Activated T-helper 17 cell treated with anti-CD3 and anti-CD28 coated beads, Interleukin-2, amount 50 U/mL, for 72 hours (primary cell): ENCODE results near the gene GATB. TPM values are rescaled to one million over a fixed set of nuclear protein-coding genes. Genes with fewer than 3 reads are reported as not detected.

Experiments used
- ATAC-seq: fragments of 150-1000 bp; cut with Tn5 transposase; replicated peaks from 2 replicates; pipeline ENCODE4 v1.10.0; 2021; ENCODE audit warnings: mild to moderate bottlenecking, moderate library complexity
- H3K27ac Mint-ChIP-seq: one replicate; pipeline ENCODE4 v1.8.0; 2022; ENCODE audit warnings: mixed read lengths
- H3K27me3 Mint-ChIP-seq: one replicate; pipeline ENCODE4 v1.8.0; 2022; ENCODE audit warnings: mixed read lengths
- H3K36me3 Mint-ChIP-seq: one replicate; pipeline ENCODE4 v1.8.0; 2022; ENCODE audit warnings: low read depth, mild to moderate bottlenecking, mixed read lengths
- H3K4me1 Mint-ChIP-seq: one replicate; pipeline ENCODE4 v1.8.0; 2022; ENCODE audit warnings: mixed read lengths
- H3K4me3 Mint-ChIP-seq: one replicate; pipeline ENCODE4 v1.8.0; 2022; ENCODE audit warnings: mild to moderate bottlenecking, mixed read lengths
- H3K9me3 Mint-ChIP-seq: one replicate; pipeline ENCODE4 v1.8.0; 2022; ENCODE audit warnings: mixed read lengths
- total RNA-seq, 2 donors: library from RNA; stranded (reverse); gene quantifications; one replicate each; pipeline ENCODE4 v1.2.3, GENCODE V29; 2022

The GATB gene
- total RNA-seq, 2 donors from 2014 or later, result 19.1 to 24.1 TPM

DNA sequence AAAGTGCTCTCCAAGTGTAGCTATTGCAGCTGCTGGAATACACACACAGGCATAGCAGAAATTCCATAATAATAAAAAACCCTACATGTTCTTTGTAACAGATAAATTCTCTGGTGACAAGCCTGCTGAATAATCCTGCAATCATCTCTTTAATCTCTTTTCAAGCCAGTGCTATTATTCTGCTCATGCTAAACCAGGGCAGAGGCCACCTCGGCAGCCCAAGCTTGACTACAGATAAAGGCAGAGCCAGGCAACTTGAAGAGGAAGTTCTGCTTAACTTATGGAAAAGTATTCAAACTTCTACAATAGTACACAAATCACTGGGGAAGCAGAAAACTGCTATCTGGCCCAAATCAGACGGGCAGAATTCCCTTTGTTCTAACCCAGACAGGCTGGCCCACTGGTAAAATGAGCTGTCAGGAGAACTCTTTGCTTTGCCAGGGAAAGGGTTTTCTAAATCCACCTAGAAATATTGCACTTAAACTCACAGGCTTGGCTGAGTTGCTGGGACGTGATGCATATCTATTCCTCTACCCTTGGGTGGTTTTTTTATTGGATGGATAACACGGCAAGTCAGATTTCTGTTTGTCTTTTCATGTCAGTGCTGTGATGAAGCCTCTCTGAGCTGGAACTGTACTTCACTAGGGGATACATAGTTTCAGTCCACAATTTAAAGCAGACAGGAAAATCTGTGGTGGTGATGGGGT, 70.5 kb downstream of the GATB start:
- H3K27me3 Mint-ChIP-seq, result no peaks in the 10 kb centered on the region
- ATAC-seq, result no peak
- no peaks in the 10 kb centered on the region for H3K4me1 Mint-ChIP-seq
- no peaks in the 10 kb centered on the region for H3K9me3 Mint-ChIP-seq
- no peak overlapping the region for H3K27ac Mint-ChIP-seq
- no peak overlapping the region for H3K4me3 Mint-ChIP-seq
- H3K36me3 Mint-ChIP-seq, result peaks cover 14% of the 10 kb centered on the region

DNA sequence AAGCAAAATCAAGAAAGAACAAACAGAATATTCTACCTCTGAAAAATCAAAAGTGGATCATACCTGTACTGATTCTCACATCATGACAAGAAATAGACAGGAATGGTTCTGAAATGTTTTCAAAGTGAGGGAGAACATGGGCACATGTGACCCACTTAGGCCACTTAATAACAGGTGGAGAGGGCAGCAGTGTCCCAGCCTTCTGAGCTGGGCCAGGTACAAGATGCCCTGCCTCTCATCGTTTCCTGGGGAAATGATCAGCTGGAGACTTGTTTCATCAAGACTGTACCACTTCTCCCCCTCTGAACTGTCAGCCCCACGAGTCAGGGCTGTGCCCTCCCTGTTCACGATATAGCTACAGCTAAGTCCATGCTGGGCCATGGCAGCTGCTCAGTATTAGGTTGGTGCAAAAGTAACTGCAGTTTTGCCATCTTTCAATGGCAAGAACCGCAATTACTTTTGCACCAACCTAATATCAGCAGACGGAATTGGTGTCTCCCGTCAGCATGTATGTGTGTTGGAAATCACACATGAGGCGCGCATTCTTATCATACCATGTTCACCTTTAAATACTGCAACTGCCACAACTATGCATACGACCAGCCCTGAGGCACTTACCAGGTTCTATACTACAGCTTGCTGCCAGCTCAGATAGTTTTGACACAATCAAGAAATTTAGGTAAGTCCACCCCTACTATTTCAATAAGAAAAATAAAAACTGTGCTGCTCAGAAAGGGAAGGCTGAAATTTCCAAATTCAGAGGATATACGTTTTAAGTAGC, 71.4 kb downstream of the GATB start:
- Mint-ChIP-seq H3K4me1 (no peaks in the 10 kb centered on the region), H3K9me3 (no peaks in the 10 kb centered on the region), H3K27ac (no peak overlapping the region)

DNA sequence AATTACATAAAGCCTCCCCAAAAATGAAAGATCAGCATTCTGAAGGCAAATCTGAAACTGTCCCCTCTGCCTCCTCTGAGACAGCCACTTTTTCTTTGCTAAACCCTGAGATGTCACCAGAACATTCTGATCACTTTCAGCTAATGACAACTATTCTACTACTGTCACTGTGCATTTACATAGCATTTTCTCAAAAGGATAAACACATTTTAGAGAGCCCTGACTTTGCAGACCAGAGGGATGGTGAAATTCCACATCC, 72.1 kb downstream of the GATB start:
- Mint-ChIP-seq H3K4me3 (no peak overlapping the region), H3K27me3 (no peaks in the 10 kb centered on the region), H3K36me3 (peaks cover 14% of the 10 kb centered on the region), H3K4me1 (no peaks in the 10 kb centered on the region), H3K27ac (no peak overlapping the region), H3K9me3 (no peaks in the 10 kb centered on the region)
- no peak for ATAC-seq

More for the DNA sequence above, 71.4 kb downstream of the GATB start:
- no peak for ATAC-seq
- no peaks in the 10 kb centered on the region for H3K27me3 Mint-ChIP-seq
- H3K36me3 Mint-ChIP-seq, result peaks cover 14% of the 10 kb centered on the region
- H3K4me3 Mint-ChIP-seq, result no peak overlapping the region

DNA sequence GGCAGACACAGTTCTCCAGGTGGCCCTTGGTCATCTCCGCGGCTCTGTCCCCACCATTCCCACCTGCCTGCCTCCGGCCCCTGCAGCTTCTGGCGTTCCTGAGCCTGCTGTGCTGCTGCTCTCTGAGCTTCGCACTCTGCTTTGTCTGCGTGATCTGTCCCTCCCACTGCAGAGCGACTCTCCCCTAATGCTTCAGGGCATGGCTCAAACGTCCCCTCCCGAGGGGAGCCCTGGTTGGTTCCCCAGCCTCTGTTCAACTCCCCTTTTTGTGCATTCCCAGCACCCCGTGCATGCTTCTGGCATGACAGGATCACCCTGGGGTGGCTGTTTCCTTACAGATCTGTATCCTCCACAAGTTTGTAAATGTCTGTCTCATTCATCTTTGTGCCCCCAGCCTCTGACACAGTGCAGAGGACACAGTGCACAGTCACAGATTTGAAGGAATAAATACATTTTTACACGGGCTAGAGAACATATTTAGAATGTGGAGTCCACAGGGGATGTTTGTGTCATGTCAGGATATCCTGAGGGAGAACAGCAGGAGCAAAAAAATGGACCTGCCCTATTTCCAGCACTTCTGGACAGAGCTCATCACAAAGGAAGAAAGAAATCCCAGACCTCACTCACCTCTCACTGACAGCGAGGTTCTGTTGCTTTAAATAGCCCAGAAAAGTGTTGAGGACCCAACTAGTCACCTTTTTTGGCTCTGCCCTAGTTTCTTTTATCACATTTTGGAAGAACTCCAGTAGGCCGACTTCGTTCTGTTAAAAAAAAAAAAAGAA, 72.6 kb downstream of the GATB start:
- Mint-ChIP-seq H3K36me3 (peaks cover 14% of the 10 kb centered on the region), H3K27me3 (no peaks in the 10 kb centered on the region), H3K4me1 (no peaks in the 10 kb centered on the region), H3K4me3 (no peak overlapping the region), H3K27ac (no peak overlapping the region), H3K9me3 (no peaks in the 10 kb centered on the region)
- no peak for ATAC-seq

DNA sequence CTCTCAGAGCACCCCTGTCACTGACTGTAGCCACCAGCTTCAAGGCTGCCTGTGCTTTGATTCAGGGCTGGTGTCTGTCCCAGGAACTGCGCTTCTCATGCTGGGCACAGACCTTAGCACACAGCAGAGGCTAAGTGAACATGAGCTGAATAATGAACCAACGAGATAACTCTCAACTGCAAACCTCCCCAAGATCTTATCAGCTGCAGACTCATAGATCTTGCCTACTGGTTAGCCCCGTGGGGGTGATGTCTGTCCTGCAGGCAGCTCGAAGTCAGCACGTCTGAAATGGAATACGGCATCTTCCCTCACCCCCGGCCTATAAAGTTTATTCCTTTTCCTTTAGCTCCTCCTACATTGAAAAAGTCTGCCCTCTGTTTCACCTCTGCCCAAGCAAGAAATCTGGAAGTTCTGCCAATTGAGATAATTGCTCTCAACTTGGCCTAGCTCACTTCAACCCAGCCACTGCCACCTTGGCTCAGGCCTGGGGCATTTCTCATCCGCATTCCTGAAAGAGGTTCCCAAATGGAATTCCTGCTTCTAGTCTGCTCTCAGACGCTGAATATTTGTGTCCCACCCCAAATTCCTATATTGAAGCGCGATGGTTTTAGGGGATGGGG, 73.7 kb downstream of the GATB start:
- H3K9me3 Mint-ChIP-seq, result no peaks in the 10 kb centered on the region
- H3K36me3 Mint-ChIP-seq, result peaks cover 14% of the 10 kb centered on the region
- H3K27ac Mint-ChIP-seq, result no peak overlapping the region
- no peaks in the 10 kb centered on the region for H3K4me1 Mint-ChIP-seq
- no peak overlapping the region for H3K4me3 Mint-ChIP-seq
- no peaks in the 10 kb centered on the region for H3K27me3 Mint-ChIP-seq
- no peak for ATAC-seq

DNA sequence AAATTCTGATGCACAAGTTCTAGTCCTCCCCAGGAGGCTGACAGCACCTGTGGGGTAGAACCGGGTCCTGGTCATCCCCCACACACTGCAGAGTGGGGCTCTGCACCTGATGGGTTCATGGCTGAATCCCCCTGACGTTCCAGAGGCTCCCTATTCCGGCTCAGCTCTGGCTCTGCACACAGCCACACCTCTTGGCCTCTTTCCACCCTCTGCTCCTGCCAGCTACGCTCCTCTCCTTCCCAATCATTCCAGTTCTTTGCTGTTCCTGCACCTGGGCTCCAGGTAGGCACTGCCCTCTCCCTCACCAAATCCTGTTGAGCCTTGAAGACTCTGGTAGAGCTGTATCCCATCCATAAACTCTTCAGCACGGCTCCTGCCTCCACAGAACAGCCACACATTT, 75.5 kb downstream of the GATB start:
- H3K36me3 Mint-ChIP-seq, result peaks cover 14% of the 10 kb centered on the region
- no peak overlapping the region for H3K4me3 Mint-ChIP-seq
- no peaks in the 10 kb centered on the region for H3K27me3 Mint-ChIP-seq
- ATAC-seq, result no peak
- H3K9me3 Mint-ChIP-seq, result no peaks in the 10 kb centered on the region
- no peak overlapping the region for H3K27ac Mint-ChIP-seq
- H3K4me1 Mint-ChIP-seq, result no peaks in the 10 kb centered on the region

DNA sequence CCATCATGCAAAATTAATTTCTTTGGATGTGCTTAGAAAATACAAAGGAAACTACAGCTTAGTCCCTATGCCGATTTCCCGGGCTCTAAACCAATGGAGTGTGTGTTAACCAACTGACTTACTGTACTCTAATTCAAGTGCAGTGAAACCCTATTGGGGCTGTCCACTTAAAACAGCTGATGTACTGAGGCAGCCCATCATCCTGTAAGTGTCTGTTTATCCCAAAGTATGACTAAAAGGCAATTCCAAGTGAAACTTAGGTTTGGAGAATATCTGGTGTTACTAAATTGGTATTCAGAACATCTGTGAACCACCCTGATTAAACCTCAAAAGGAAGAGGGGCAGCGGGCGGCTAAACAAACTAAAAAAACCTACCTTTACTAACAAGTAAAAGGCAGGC, 79.7 kb downstream of the GATB start:
- no peaks in the 10 kb centered on the region for H3K9me3 Mint-ChIP-seq
- H3K36me3 Mint-ChIP-seq, result peaks cover 5% of the 10 kb centered on the region
- no peak overlapping the region for H3K27ac Mint-ChIP-seq
- no peak for ATAC-seq
- no peak overlapping the region for H3K4me3 Mint-ChIP-seq
- no peaks in the 10 kb centered on the region for H3K4me1 Mint-ChIP-seq
- no peaks in the 10 kb centered on the region for H3K27me3 Mint-ChIP-seq

DNA sequence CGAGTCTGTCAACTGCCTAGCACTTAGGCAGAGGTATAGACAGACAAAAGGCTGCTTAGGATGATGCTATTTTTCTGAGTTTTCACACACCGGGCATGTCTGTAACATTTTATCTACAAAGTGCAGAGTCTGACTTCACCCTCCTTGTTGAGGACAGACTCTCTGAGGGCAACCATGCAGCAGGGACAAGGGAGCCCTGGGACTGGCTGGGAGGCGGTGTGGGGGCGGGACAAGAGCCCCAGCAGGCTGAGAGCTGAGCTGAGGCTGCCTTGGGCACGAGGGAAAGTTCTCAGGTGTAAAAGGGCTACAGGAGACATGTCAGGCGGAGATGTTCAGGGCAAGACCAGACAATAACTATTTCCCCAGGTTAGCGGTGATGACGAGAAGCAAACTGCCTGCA, 81.6 kb downstream of the GATB start:
- H3K9me3 Mint-ChIP-seq, result no peaks in the 10 kb centered on the region
- H3K4me1 Mint-ChIP-seq, result no peaks in the 10 kb centered on the region
- no peak for ATAC-seq
- no peak overlapping the region for H3K4me3 Mint-ChIP-seq
- no peak overlapping the region for H3K27ac Mint-ChIP-seq
- H3K36me3 Mint-ChIP-seq, result peaks cover 5% of the 10 kb centered on the region
- no peaks in the 10 kb centered on the region for H3K27me3 Mint-ChIP-seq

DNA sequence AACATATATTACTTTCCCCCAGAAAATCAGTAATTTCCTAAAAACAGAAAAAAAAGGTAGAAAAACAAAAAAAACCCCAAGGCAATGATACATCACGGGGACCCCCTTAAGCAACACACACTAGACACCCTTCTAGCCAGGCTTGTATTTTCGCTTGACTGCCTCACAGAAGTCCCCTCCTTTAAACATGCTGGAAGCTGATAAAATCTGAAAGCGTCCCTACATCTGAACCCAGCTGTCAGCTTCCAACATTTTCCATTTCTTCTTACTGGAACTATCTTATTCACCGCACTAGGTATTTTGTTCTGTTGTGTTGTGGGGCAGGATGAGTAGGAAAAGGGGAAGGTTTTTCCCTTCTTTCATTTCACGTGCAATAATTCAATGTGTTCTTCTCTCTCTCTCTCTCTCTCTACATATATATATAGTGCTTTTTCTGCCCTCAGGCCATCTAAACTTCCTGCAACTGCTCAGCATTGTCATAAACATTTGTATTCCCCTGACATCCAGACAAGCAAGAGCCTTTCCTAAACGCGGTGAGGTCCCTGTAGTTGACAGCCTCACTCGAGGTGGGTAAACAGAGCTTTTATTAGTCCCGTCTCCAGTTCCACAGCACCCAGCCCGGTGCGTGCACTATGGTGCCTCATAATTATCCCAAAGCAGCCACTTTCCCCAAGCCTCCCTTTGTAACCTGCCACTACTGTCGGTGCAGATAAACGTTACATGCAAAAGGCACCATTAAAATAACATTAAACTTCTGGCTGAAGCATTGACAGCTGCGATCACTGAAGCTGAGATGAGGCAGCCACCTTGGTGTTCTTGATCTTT, 82.5 kb downstream of the GATB start:
- Mint-ChIP-seq H3K27me3 (no peaks in the 10 kb centered on the region), H3K4me3 (no peak overlapping the region), H3K9me3 (no peaks in the 10 kb centered on the region), H3K27ac (no peak overlapping the region), H3K36me3 (peaks cover 5% of the 10 kb centered on the region), H3K4me1 (no peaks in the 10 kb centered on the region)
- no peak for ATAC-seq

DNA sequence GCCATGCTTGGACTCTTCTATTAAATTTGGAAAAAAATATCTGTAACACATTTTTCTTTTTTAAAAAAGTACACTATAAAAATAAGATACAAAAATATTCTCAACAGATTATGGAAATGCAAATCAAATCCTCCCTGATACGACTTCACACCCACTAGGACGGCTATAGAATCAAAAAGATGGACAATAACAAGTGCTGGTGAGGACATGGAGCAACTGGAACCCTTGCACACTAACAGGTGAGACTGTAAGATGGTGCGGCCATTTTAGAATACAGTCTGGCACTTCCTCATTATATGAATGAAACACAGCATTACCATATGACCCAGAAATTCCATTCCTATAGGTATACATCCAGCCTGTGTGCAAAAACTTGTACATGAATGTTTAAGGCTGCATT, 83.6 kb downstream of the GATB start:
- ATAC-seq, result no peak
- Mint-ChIP-seq H3K4me3 (no peak overlapping the region), H3K9me3 (no peaks in the 10 kb centered on the region), H3K27ac (no peak overlapping the region), H3K27me3 (no peaks in the 10 kb centered on the region), H3K4me1 (no peaks in the 10 kb centered on the region), H3K36me3 (peaks cover 5% of the 10 kb centered on the region)

DNA sequence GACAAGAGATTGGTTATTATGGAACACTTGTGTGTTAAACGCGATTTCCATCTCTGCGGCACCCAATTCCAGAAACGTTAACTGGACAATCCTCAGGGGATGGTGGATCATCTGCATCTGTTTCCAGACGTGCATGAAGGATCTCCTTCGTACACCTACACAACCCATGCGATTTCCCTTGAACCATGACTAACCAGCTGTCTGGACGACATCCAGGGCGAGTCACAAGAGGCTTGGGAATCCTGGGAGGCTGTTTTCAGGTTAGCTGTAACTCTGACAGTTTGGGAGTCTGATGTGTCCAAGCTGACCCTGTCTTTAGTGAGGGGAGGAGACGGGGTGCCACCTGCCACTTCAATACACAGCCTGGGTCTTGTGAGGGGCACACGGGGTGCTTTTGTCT, 84.5 kb downstream of the GATB start:
- peaks cover 5% of the 10 kb centered on the region for H3K36me3 Mint-ChIP-seq
- H3K9me3 Mint-ChIP-seq, result no peaks in the 10 kb centered on the region
- no peaks in the 10 kb centered on the region for H3K4me1 Mint-ChIP-seq
- H3K27me3 Mint-ChIP-seq, result no peaks in the 10 kb centered on the region
- no peak overlapping the region for H3K4me3 Mint-ChIP-seq
- no peak for ATAC-seq
- no peak overlapping the region for H3K27ac Mint-ChIP-seq

DNA sequence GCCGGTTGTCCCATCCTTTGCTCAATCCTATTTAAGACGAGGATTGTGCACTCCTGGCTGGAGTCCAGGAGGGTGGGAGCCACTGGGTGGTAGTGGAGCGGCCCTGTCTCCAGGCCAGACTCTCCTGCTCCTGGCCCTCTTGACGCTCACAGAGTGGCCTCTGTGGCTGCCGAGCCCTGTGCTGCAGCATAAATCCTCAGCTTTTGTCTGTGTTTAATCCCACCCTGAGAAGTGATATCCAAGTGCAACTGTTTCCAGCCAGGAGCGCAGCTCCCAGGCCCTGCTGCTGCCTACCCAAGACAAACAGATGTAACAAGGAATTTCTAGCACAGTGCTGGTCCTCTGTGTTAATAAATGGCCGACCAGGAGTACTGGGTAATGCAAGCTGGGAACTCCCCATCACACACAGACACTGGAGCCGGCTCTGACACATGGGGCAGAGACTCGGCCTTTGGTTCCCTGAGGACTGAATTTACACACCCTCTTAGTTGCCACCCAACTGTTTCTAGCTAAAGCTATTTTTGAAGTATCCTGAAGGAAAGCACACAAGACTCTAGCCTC, 85.3 kb downstream of the GATB start:
- ATAC-seq, result no peak
- H3K36me3 Mint-ChIP-seq, result peaks cover 5% of the 10 kb centered on the region
- H3K4me1 Mint-ChIP-seq, result no peaks in the 10 kb centered on the region
- H3K27ac Mint-ChIP-seq, result no peak overlapping the region
- no peaks in the 10 kb centered on the region for H3K27me3 Mint-ChIP-seq
- H3K4me3 Mint-ChIP-seq, result no peak overlapping the region
- H3K9me3 Mint-ChIP-seq, result no peaks in the 10 kb centered on the region

DNA sequence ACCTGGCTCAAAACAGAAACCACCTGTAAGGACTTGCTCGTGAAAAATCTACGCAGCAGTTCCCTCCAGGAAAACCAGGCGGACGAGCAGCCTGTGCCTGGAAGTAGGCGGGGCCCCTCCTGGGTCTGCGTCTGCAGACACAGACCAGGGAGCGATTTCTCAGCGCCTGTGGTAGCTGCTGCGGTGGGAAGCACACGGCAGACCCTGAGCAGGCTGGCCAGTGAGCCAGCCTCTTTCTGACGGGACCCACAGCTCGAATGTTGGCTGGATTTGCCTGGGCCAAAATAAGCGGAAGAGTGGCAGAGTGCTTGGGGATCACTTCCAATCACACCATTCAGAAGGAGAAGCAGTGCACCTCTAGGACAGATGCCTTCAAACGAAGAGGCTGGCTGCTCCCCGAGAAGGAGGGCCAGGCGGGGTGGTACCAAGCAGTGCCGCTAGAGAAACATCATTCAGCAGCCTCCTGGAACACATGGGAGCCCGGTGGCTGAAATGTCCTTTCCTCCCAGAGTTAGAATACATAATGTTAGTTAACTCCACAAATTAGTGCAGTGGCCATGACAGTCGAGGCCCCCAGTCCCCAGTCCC, 85.9 kb downstream of the GATB start:
- ATAC-seq, result no peak
- H3K27ac Mint-ChIP-seq, result no peak overlapping the region

More for the DNA sequence above, 85.9 kb downstream of the GATB start:
- Mint-ChIP-seq H3K4me1 (no peaks in the 10 kb centered on the region), H3K27me3 (no peaks in the 10 kb centered on the region), H3K4me3 (no peak overlapping the region), H3K9me3 (no peaks in the 10 kb centered on the region), H3K36me3 (peaks cover 5% of the 10 kb centered on the region)
